Body of pancreas (tissue), 4 donors: ENCODE data around the gene FOXO6.

Experiments
- POLR2A ChIP-seq, 3 donors: fragments of 450-650 bp; IDR thresholded peaks; one replicate each; pipeline ENCODE4 v1.6.1; 2016; ENCODE audit warnings: antibody characterized with exemption in 3 of 3, mild to moderate bottlenecking in 2 of 3
- TF ChIP-seq, protein P1 (sequence below), 7 experiments: fragments of 450-650 bp in 4 of 7; fragments of 200-600 bp in 3 of 7; sonication (generic) in 3 of 7; IDR thresholded peaks; one replicate each; pipeline ENCODE4 v1.5.1; 2016 to 2019; ENCODE audit warnings: antibody characterized with exemption in 7 of 7

DNA sequence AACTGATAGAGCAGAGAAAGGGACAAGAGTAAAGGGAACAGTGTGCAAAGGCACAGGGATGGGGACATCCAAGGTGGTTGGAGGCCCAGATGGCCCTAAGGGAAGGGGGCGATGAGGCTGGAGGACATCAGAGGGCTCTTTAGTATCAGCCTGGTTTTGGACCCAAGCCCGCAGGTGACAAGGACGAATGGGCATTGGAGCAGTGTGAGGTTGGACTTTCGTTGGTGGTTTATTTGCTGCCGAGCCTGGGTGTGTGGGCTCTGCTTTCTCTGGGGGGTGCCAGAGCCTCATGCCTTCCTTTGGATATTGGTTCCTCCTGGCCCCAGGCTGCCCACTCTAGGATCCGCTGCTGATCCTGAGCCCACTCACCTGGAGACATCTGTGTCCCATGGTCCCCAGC is 12.1 kb downstream of the FOXO6 start:
- TF ChIP-seq, protein P1, sequence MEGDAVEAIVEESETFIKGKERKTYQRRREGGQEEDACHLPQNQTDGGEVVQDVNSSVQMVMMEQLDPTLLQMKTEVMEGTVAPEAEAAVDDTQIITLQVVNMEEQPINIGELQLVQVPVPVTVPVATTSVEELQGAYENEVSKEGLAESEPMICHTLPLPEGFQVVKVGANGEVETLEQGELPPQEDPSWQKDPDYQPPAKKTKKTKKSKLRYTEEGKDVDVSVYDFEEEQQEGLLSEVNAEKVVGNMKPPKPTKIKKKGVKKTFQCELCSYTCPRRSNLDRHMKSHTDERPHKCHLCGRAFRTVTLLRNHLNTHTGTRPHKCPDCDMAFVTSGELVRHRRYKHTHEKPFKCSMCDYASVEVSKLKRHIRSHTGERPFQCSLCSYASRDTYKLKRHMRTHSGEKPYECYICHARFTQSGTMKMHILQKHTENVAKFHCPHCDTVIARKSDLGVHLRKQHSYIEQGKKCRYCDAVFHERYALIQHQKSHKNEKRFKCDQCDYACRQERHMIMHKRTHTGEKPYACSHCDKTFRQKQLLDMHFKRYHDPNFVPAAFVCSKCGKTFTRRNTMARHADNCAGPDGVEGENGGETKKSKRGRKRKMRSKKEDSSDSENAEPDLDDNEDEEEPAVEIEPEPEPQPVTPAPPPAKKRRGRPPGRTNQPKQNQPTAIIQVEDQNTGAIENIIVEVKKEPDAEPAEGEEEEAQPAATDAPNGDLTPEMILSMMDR (IDR thresholded peaks at IDR 0.05): no peak
- no peak for TF ChIP-seq POLR2A (IDR thresholded peaks at IDR 0.05)
